ENCODE data around the gene MRPL33. TPM values are rescaled to one million over a fixed set of nuclear protein-coding genes. Genes with fewer than 3 reads are reported as not detected.
"Not testable (repeated sequence)": the region's sequence is repeated elsewhere in the genome, so short reads cannot be mapped to it uniquely, and the experiment has no call there.

The MRPL33 gene
- total and polyA plus RNA-seq, 2 donors: 135 to 147 TPM

- Histone ChIP-seq H3K4me1 (ENCODE audit: control insufficient read depth in 2 of 2, insufficient read depth in 2 of 2, low read length in 2 of 2) (peaks cover 3 to 13% of the 10 kb centered on the region in 2 donors), H3K9me3 (ENCODE audit: control insufficient read depth in 2 of 2, insufficient read depth in 1 of 2, low read length in 1 of 2) (no peaks in the 10 kb centered on the region), H3K4me3 (ENCODE audit: low read length in 2 of 2) (no peak overlapping the region), H3K27me3 (ENCODE audit: control insufficient read depth in 2 of 2, insufficient read depth in 1 of 2, low read length in 1 of 2) (peaks cover 0 to 6% of the 10 kb centered on the region in 2 donors), H3K36me3 (ENCODE audit: control insufficient read depth in 2 of 2, insufficient read depth in 2 of 2, low read length in 1 of 2) (no peaks in the 10 kb centered on the region), H3K27ac (ENCODE audit: low read depth in 1 of 2, low read length in 1 of 2) (no peak overlapping the region)
- DNase-seq (ENCODE audit: low read depth in 6 of 9, low spot score in 9 of 9): no peak
- 74% methylated on average over 7 of the region's 7 CpGs for WGBS
Observed at GRCh38 chr2:27737676-27738348, 33.7 kb upstream of the MRPL33 start.

GRCh38 chr2:27738349-27739057 is 33.0 kb upstream of the MRPL33 start:
- Histone ChIP-seq H3K27ac (ENCODE audit: low read depth in 1 of 2, low read length in 1 of 2) (no peak overlapping the region), H3K9me3 (ENCODE audit: control insufficient read depth in 2 of 2, insufficient read depth in 1 of 2, low read length in 1 of 2) (no peaks in the 10 kb centered on the region), H3K36me3 (ENCODE audit: control insufficient read depth in 2 of 2, insufficient read depth in 2 of 2, low read length in 1 of 2) (no peaks in the 10 kb centered on the region), H3K27me3 (ENCODE audit: control insufficient read depth in 2 of 2, insufficient read depth in 1 of 2, low read length in 1 of 2) (peaks cover 0 to 6% of the 10 kb centered on the region in 2 donors), H3K4me3 (ENCODE audit: low read length in 2 of 2) (no peak overlapping the region), H3K4me1 (ENCODE audit: control insufficient read depth in 2 of 2, insufficient read depth in 2 of 2, low read length in 2 of 2) (peaks cover 3 to 13% of the 10 kb centered on the region in 2 donors)
- WGBS: 97% methylated on average over 13 of the region's 13 CpGs
- no peak for DNase-seq (ENCODE audit: low read depth in 6 of 9, low spot score in 9 of 9)

GRCh38 chr2:27739058-27739373 is 32.5 kb upstream of the MRPL33 start:
- WGBS: 97% methylated on average over 4 of the region's 4 CpGs
- DNase-seq (ENCODE audit: low read depth in 6 of 9, low spot score in 9 of 9): no peak
- H3K4me3 ChIP-seq (ENCODE audit: low read length in 2 of 2): no peak overlapping the region

GRCh38 chr2:27741673-27742072 is 29.8 kb upstream of the MRPL33 start:
- H3K4me1 ChIP-seq (ENCODE audit: control insufficient read depth in 2 of 2, insufficient read depth in 2 of 2, low read length in 2 of 2): no peaks in the 10 kb centered on the region
- DNase-seq (ENCODE audit: low read depth in 6 of 9, low spot score in 9 of 9): no peak
- no peak overlapping the region for H3K4me3 ChIP-seq (ENCODE audit: low read length in 2 of 2)
- peaks cover 0 to 2% of the 10 kb centered on the region in 2 donors for H3K27me3 ChIP-seq (ENCODE audit: control insufficient read depth in 2 of 2, insufficient read depth in 1 of 2, low read length in 1 of 2)
- no peaks in the 10 kb centered on the region for H3K9me3 ChIP-seq (ENCODE audit: control insufficient read depth in 2 of 2, insufficient read depth in 1 of 2, low read length in 1 of 2)
- no peak overlapping the region for H3K27ac ChIP-seq (ENCODE audit: low read depth in 1 of 2, low read length in 1 of 2)
- no peaks in the 10 kb centered on the region for H3K36me3 ChIP-seq (ENCODE audit: control insufficient read depth in 2 of 2, insufficient read depth in 2 of 2, low read length in 1 of 2)
- WGBS: 83% methylated on average over 3 of the region's 3 CpGs

More at GRCh38 chr2:27739058-27739373, 32.5 kb upstream of the MRPL33 start:
- Histone ChIP-seq H3K4me1 (ENCODE audit: control insufficient read depth in 2 of 2, insufficient read depth in 2 of 2, low read length in 2 of 2) (peaks cover 3 to 13% of the 10 kb centered on the region in 2 donors), H3K27me3 (ENCODE audit: control insufficient read depth in 2 of 2, insufficient read depth in 1 of 2, low read length in 1 of 2) (peaks cover 0 to 6% of the 10 kb centered on the region in 2 donors), H3K27ac (ENCODE audit: low read depth in 1 of 2, low read length in 1 of 2) (no peak overlapping the region), H3K9me3 (ENCODE audit: control insufficient read depth in 2 of 2, insufficient read depth in 1 of 2, low read length in 1 of 2) (no peaks in the 10 kb centered on the region), H3K36me3 (ENCODE audit: control insufficient read depth in 2 of 2, insufficient read depth in 2 of 2, low read length in 1 of 2) (no peaks in the 10 kb centered on the region)

GRCh38 chr2:27742571-27742970 is 28.9 kb upstream of the MRPL33 start:
- 97% methylated on average over 9 of the region's 9 CpGs for WGBS
- H3K4me3 ChIP-seq (ENCODE audit: low read length in 2 of 2): no peak overlapping the region
- no peaks in the 10 kb centered on the region for H3K36me3 ChIP-seq (ENCODE audit: control insufficient read depth in 2 of 2, insufficient read depth in 2 of 2, low read length in 1 of 2)
- H3K9me3 ChIP-seq (ENCODE audit: control insufficient read depth in 2 of 2, insufficient read depth in 1 of 2, low read length in 1 of 2): no peaks in the 10 kb centered on the region
- H3K4me1 ChIP-seq (ENCODE audit: control insufficient read depth in 2 of 2, insufficient read depth in 2 of 2, low read length in 2 of 2): no peaks in the 10 kb centered on the region
- DNase-seq (ENCODE audit: low read depth in 6 of 9, low spot score in 9 of 9): no peak
- no peak overlapping the region for H3K27ac ChIP-seq (ENCODE audit: low read depth in 1 of 2, low read length in 1 of 2)
- peaks cover 0 to 2% of the 10 kb centered on the region in 2 donors for H3K27me3 ChIP-seq (ENCODE audit: control insufficient read depth in 2 of 2, insufficient read depth in 1 of 2, low read length in 1 of 2)

- H3K4me3 ChIP-seq (ENCODE audit: low read length in 2 of 2); DNase-seq (ENCODE audit: low read depth in 6 of 9, low spot score in 9 of 9); H3K36me3 ChIP-seq (ENCODE audit: control insufficient read depth in 2 of 2, insufficient read depth in 2 of 2, low read length in 1 of 2); H3K27ac ChIP-seq (ENCODE audit: low read depth in 1 of 2, low read length in 1 of 2); H3K9me3 ChIP-seq (ENCODE audit: control insufficient read depth in 2 of 2, insufficient read depth in 1 of 2, low read length in 1 of 2); H3K27me3 ChIP-seq (ENCODE audit: control insufficient read depth in 2 of 2, insufficient read depth in 1 of 2, low read length in 1 of 2); H3K4me1 ChIP-seq (ENCODE audit: control insufficient read depth in 2 of 2, insufficient read depth in 2 of 2, low read length in 2 of 2): not testable (repeated sequence)
Observed at GRCh38 chr2:27745494-27745893, 26.0 kb upstream of the MRPL33 start.

- no peak for DNase-seq (ENCODE audit: low read depth in 6 of 9, low spot score in 9 of 9)
- Histone ChIP-seq H3K27me3 (ENCODE audit: control insufficient read depth in 2 of 2, insufficient read depth in 1 of 2, low read length in 1 of 2) (no peaks in the 10 kb centered on the region), H3K36me3 (ENCODE audit: control insufficient read depth in 2 of 2, insufficient read depth in 2 of 2, low read length in 1 of 2) (no peaks in the 10 kb centered on the region), H3K4me3 (ENCODE audit: low read length in 2 of 2) (no peak overlapping the region), H3K4me1 (ENCODE audit: control insufficient read depth in 2 of 2, insufficient read depth in 2 of 2, low read length in 2 of 2) (no peaks in the 10 kb centered on the region), H3K9me3 (ENCODE audit: control insufficient read depth in 2 of 2, insufficient read depth in 1 of 2, low read length in 1 of 2) (peaks cover 0 to 2% of the 10 kb centered on the region in 2 donors), H3K27ac (ENCODE audit: low read depth in 1 of 2, low read length in 1 of 2) (no peak overlapping the region)
- 93% methylated on average over 2 of the region's 2 CpGs for WGBS
Observed at GRCh38 chr2:27746325-27746724, 25.2 kb upstream of the MRPL33 start.

- H3K27ac ChIP-seq (ENCODE audit: low read depth in 1 of 2, low read length in 1 of 2): no peak overlapping the region
- no peak overlapping the region for H3K4me3 ChIP-seq (ENCODE audit: low read length in 2 of 2)
- H3K9me3 ChIP-seq (ENCODE audit: control insufficient read depth in 2 of 2, insufficient read depth in 1 of 2, low read length in 1 of 2): peaks cover 0 to 2% of the 10 kb centered on the region in 2 donors
- no peak for DNase-seq (ENCODE audit: low read depth in 6 of 9, low spot score in 9 of 9)
- no peaks in the 10 kb centered on the region for H3K36me3 ChIP-seq (ENCODE audit: control insufficient read depth in 2 of 2, insufficient read depth in 2 of 2, low read length in 1 of 2)
- WGBS: 78% methylated on average over 6 of the region's 6 CpGs
- H3K27me3 ChIP-seq (ENCODE audit: control insufficient read depth in 2 of 2, insufficient read depth in 1 of 2, low read length in 1 of 2): no peaks in the 10 kb centered on the region
- peaks cover 0 to 7% of the 10 kb centered on the region in 2 donors for H3K4me1 ChIP-seq (ENCODE audit: control insufficient read depth in 2 of 2, insufficient read depth in 2 of 2, low read length in 2 of 2)
Observed at GRCh38 chr2:27747827-27748352, 23.6 kb upstream of the MRPL33 start.

GRCh38 chr2:27748803-27749554 is 22.5 kb upstream of the MRPL33 start:
- 93% methylated on average over 2 of the region's 2 CpGs for WGBS

More at GRCh38 chr2:27748803-27749554, 22.5 kb upstream of the MRPL33 start:
- H3K4me3 ChIP-seq (ENCODE audit: low read length in 2 of 2); H3K27me3 ChIP-seq (ENCODE audit: control insufficient read depth in 2 of 2, insufficient read depth in 1 of 2, low read length in 1 of 2); H3K27ac ChIP-seq (ENCODE audit: low read depth in 1 of 2, low read length in 1 of 2); DNase-seq (ENCODE audit: low read depth in 6 of 9, low spot score in 9 of 9); H3K36me3 ChIP-seq (ENCODE audit: control insufficient read depth in 2 of 2, insufficient read depth in 2 of 2, low read length in 1 of 2); H3K4me1 ChIP-seq (ENCODE audit: control insufficient read depth in 2 of 2, insufficient read depth in 2 of 2, low read length in 2 of 2); H3K9me3 ChIP-seq (ENCODE audit: control insufficient read depth in 2 of 2, insufficient read depth in 1 of 2, low read length in 1 of 2): not testable (repeated sequence)

Data from thymus (tissue), 11 donors.